Smooth muscle cell (in vitro differentiated cells): ENCODE results near the gene ZNF503. TPM values are rescaled to one million over a fixed set of nuclear protein-coding genes. Genes with fewer than 3 reads are reported as not detected.

Source experiments
- DNase-seq: peaks from one replicate; lab custom pipeline; 2025; ENCODE audit not compliant: unreplicated experiment; lab: John Stamatoyannopoulos, UW
- H2AFZ ChIP-seq: fragments of 200-600 bp; sonication (generic); 2 replicates; pipeline ENCODE4 v1.6.0; 2016; ENCODE audit warnings: antibody characterized with exemption, low read depth, mild to moderate bottlenecking
- H3F3A ChIP-seq: fragments of 200-600 bp; sonication (generic); 2 replicates; pipeline ENCODE4 v1.6.0; 2017; ENCODE audit warnings: antibody characterized with exemption, low read depth
- H3K27ac ChIP-seq: fragments of 200-600 bp; sonication (generic); 2 replicates; pipeline ENCODE4 v1.5.1; 2016; ENCODE audit warnings: low read depth, mild to moderate bottlenecking
- H3K27me3 ChIP-seq: fragments of 200-600 bp; sonication (generic); 2 replicates; pipeline ENCODE4 v1.6.1; 2016; ENCODE audit warnings: low read depth, mild to moderate bottlenecking
- H3K36me3 ChIP-seq: fragments of 200-600 bp; sonication (generic); 2 replicates; pipeline ENCODE4 v1.5.1; 2016; ENCODE audit warnings: low read depth
- H3K4me1 ChIP-seq: fragments of 200-600 bp; sonication (generic); 2 replicates; pipeline ENCODE4 v1.5.1; 2016; ENCODE audit warnings: low read depth
- H3K4me2 ChIP-seq: fragments of 200-600 bp; sonication (generic); 2 replicates; pipeline ENCODE4 v1.6.0; 2016; ENCODE audit warnings: mild to moderate bottlenecking
- H3K4me3 ChIP-seq: fragments of 200-600 bp; sonication (generic); 2 replicates; pipeline ENCODE4 v1.5.1; 2016; ENCODE audit warnings: mild to moderate bottlenecking
- H3K79me2 ChIP-seq: fragments of 200-600 bp; sonication (generic); 2 replicates; pipeline ENCODE4 v1.6.0; 2016; ENCODE audit warnings: low read depth, mild to moderate bottlenecking
- H3K9ac ChIP-seq: fragments of 200-600 bp; sonication (generic); 2 replicates; pipeline ENCODE4 v1.6.0; 2016; ENCODE audit warnings: low read depth
- H3K9me3 ChIP-seq: fragments of 200-600 bp; sonication (generic); replicated peaks from 2 replicates; pipeline ENCODE4 v1.5.1; 2016; ENCODE audit warnings: low read depth
- H4K20me1 ChIP-seq: fragments of 200-600 bp; sonication (generic); 2 replicates; pipeline ENCODE4 v1.6.0; 2016; ENCODE audit warnings: low read depth
- CTCF ChIP-seq: fragments of 200-600 bp; sonication (generic); IDR thresholded peaks from 2 replicates; pipeline ENCODE4 v1.5.1; 2017; ENCODE audit warnings: borderline replicate concordance, mild to moderate bottlenecking, antibody characterized with exemption; ENCODE audit not compliant: insufficient read depth, poor library complexity, severe bottlenecking
- WGBS: methylation state at CpG from one replicate; pipeline ENCODE4 v1.1.7; 2016; ENCODE audit warnings: low lambda C conversion rate; 5-methylcytosine and 5-hydroxymethylcytosine counted together
- polyA plus RNA-seq: library from polyadenylated mRNA; unstranded; fragments of >200 nt; fragmentation: Nextera tagmentation; extraction: Ambion mirVana; gene quantifications from 2 replicates; pipeline ENCODE4 v1.2.1, GENCODE V29; 2016
- total RNA-seq: library from RNA; depleted of rRNA; stranded (reverse); fragments of >200 nt; gene quantifications from 2 replicates; pipeline ENCODE4 v1.2.3, GENCODE V29; 2014

Gene ZNF503
- total and polyA plus RNA-seq, 2 experiments from 2014 or later = 6.8 to 11.8 TPM

- no peaks in the 10 kb centered on the region for H3K79me2 ChIP-seq
- no peak overlapping the region for H3K9ac ChIP-seq
- H3K27ac ChIP-seq = no peak overlapping the region
- H3F3A ChIP-seq = no peaks in the 10 kb centered on the region
- H3K4me3 ChIP-seq = no peak overlapping the region
- DNase-seq = no peak
- H3K36me3 ChIP-seq = peaks cover 3% of the 10 kb centered on the region
- no peak for TF ChIP-seq CTCF
- no peaks in the 10 kb centered on the region for H3K27me3 ChIP-seq
- 74% methylated on average over 4 of the region's 4 CpGs for WGBS
- H2AFZ ChIP-seq = no peak overlapping the region
- H3K4me1 ChIP-seq = peaks cover 7% of the 10 kb centered on the region
- no peaks in the 10 kb centered on the region for H4K20me1 ChIP-seq
- peaks cover 3% of the 10 kb centered on the region for H3K9me3 ChIP-seq
- no peak overlapping the region for H3K4me2 ChIP-seq
Measured at GRCh38 chr10:75440271-75440793, 38.8 kb upstream of the ZNF503 start.

GRCh38 chr10:75439811-75440210 lies 38.2 kb upstream of the ZNF503 start:
- no peaks in the 10 kb centered on the region for H3F3A ChIP-seq
- H3K9me3 ChIP-seq = peaks cover 3% of the 10 kb centered on the region
- H3K36me3 ChIP-seq = peaks cover 3% of the 10 kb centered on the region
- no peaks in the 10 kb centered on the region for H3K27me3 ChIP-seq
- no peaks in the 10 kb centered on the region for H4K20me1 ChIP-seq
- H2AFZ ChIP-seq = no peak overlapping the region
- DNase-seq = no peak
- no peak for TF ChIP-seq CTCF
- H3K9ac ChIP-seq = no peak overlapping the region
- H3K4me3 ChIP-seq = no peak overlapping the region
- WGBS = 95% methylated on average over 4 of the region's 4 CpGs
- H3K4me1 ChIP-seq = peaks cover 12% of the 10 kb centered on the region
- no peak overlapping the region for H3K27ac ChIP-seq
- H3K4me2 ChIP-seq = no peak overlapping the region
- no peaks in the 10 kb centered on the region for H3K79me2 ChIP-seq

GRCh38 chr10:75438275-75438674 lies 36.7 kb upstream of the ZNF503 start:
- H3K9me3 ChIP-seq = peaks cover 3% of the 10 kb centered on the region
- no peak for DNase-seq
- H3K27ac ChIP-seq = no peak overlapping the region
- H3K27me3 ChIP-seq = no peaks in the 10 kb centered on the region
- 94% methylated on average over 3 of the region's 3 CpGs for WGBS
- H3K79me2 ChIP-seq = no peaks in the 10 kb centered on the region
- no peak overlapping the region for H3K4me2 ChIP-seq
- no peaks in the 10 kb centered on the region for H4K20me1 ChIP-seq
- H3F3A ChIP-seq = peaks cover 6% of the 10 kb centered on the region
- H3K4me1 ChIP-seq = peaks cover 12% of the 10 kb centered on the region
- no peak overlapping the region for H2AFZ ChIP-seq
- no peak overlapping the region for H3K9ac ChIP-seq
- no peak for TF ChIP-seq CTCF
- no peak overlapping the region for H3K4me3 ChIP-seq
- peaks cover 3% of the 10 kb centered on the region for H3K36me3 ChIP-seq

- no peaks in the 10 kb centered on the region for H3K79me2 ChIP-seq
- H3K9me3 ChIP-seq = peaks cover 3% of the 10 kb centered on the region
- TF ChIP-seq CTCF = no peak
- DNase-seq = no peak
- H3K4me2 ChIP-seq = no peak overlapping the region
- H3F3A ChIP-seq = peaks cover 8% of the 10 kb centered on the region
- H3K27me3 ChIP-seq = no peaks in the 10 kb centered on the region
- H2AFZ ChIP-seq = no peak overlapping the region
- no peak overlapping the region for H3K27ac ChIP-seq
- no peaks in the 10 kb centered on the region for H4K20me1 ChIP-seq
- peaks cover 3% of the 10 kb centered on the region for H3K36me3 ChIP-seq
- H3K4me1 ChIP-seq = peaks cover 12% of the 10 kb centered on the region
- H3K9ac ChIP-seq = no peak overlapping the region
- WGBS = 90% methylated on average over 3 of the region's 3 CpGs
- no peak overlapping the region for H3K4me3 ChIP-seq
Measured at GRCh38 chr10:75437693-75438092, 36.1 kb upstream of the ZNF503 start.
